Measurements from ENCODE around the gene CNN2. TPM values are rescaled to one million over a fixed set of nuclear protein-coding genes. Genes with fewer than 3 reads are reported as not detected.

CNN2 gene
- total RNA-seq, 1 experiment from 2014 or later: 524 TPM

DNA sequence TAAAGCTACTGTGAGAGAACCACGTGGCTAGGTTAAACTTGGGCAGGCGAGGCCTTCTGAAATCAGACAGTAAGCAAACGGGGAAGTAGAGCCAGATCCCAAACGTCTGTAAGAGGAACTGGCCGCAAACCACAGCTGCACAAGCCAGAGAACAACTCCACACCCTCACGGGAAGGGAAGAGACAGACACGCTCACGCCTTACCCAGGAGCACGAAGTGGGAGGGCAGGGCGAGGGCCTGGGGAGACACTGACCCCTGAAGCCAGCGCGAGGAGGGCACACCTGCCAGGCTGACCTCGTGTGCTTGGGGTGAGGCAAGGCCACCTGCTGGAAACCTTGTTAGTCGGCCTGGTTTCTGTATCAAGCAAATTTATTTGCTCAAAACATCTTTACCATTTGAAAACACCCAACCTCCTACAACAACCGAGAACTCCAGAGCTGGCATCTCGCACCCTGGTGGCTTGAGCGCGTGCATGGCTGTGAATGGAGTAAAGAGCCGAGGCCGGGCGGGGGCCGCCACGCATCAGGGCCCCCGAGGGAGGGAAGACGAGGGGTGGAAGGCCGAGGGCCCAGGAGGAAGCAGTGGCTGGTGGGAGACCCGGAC is 61.5 kb downstream of the CNN2 start:
- Histone ChIP-seq H4K20me1 (ENCODE audit: control insufficient read depth, insufficient read depth, insufficient read length) (no peaks in the 10 kb centered on the region), H2BK12ac (ENCODE audit: insufficient read length, low read depth, low read length) (no peak overlapping the region), H2AFZ (ENCODE audit: low read length) (no peak overlapping the region), H3K4me2 (ENCODE audit: insufficient read depth, insufficient read length, low read length) (no peak overlapping the region), H2BK120ac (ENCODE audit: low read depth, low read length, poor library complexity, severe bottlenecking) (no peak overlapping the region), H3K23me2 (ENCODE audit: insufficient read length, low read depth, low read length, poor library complexity, severe bottlenecking) (no peaks in the 10 kb centered on the region), H3K14ac (ENCODE audit: insufficient read depth, low read length) (no peak overlapping the region), H3K23ac (ENCODE audit: insufficient read length, low read depth, low read length) (no peak overlapping the region), H4K5ac (ENCODE audit: insufficient read length, low read depth, low read length) (no peak overlapping the region), H3K79me2 (ENCODE audit: insufficient read depth, low read length) (no peaks in the 10 kb centered on the region), H3K4me1 (ENCODE audit: insufficient read depth, low read length) (no peaks in the 10 kb centered on the region), H3K18ac (ENCODE audit: insufficient read length, low read depth, low read length) (no peak overlapping the region), H3K4ac (ENCODE audit: low read depth, low read length) (no peak overlapping the region), H3K27me3 (ENCODE audit: insufficient read depth, low read length) (no peaks in the 10 kb centered on the region), H3K79me1 (ENCODE audit: insufficient read depth, low read depth, low read length, poor library complexity, severe bottlenecking) (no peaks in the 10 kb centered on the region), H2BK5ac (ENCODE audit: insufficient read length, low read length) (peak overlapping the region; percentile 32), H2BK20ac (ENCODE audit: low read depth, low read length, poor library complexity, severe bottlenecking) (no peak overlapping the region), H3K9ac (ENCODE audit: extremely low read depth, insufficient read length, low read length) (no peak overlapping the region), H2BK15ac (ENCODE audit: low read depth, low read length) (no peak overlapping the region), H2AK5ac (ENCODE audit: insufficient read length, low read length) (no peak overlapping the region), H3K56ac (ENCODE audit: insufficient read length, low read depth, low read length) (no peak overlapping the region), H3T11ph (ENCODE audit: low read length) (no peak overlapping the region), H3K27ac (ENCODE audit: insufficient read length, low read depth, low read length) (no peak overlapping the region), H3K9me3 (ENCODE audit: control insufficient read depth, low read depth, low read length) (no peaks in the 10 kb centered on the region), H4K91ac (ENCODE audit: insufficient read length, low read depth, low read length) (no peak overlapping the region), H4K8ac (replicated peaks; ENCODE audit: insufficient read length, low read depth, low read length) (no peak overlapping the region)
- TF ChIP-seq, protein P1, sequence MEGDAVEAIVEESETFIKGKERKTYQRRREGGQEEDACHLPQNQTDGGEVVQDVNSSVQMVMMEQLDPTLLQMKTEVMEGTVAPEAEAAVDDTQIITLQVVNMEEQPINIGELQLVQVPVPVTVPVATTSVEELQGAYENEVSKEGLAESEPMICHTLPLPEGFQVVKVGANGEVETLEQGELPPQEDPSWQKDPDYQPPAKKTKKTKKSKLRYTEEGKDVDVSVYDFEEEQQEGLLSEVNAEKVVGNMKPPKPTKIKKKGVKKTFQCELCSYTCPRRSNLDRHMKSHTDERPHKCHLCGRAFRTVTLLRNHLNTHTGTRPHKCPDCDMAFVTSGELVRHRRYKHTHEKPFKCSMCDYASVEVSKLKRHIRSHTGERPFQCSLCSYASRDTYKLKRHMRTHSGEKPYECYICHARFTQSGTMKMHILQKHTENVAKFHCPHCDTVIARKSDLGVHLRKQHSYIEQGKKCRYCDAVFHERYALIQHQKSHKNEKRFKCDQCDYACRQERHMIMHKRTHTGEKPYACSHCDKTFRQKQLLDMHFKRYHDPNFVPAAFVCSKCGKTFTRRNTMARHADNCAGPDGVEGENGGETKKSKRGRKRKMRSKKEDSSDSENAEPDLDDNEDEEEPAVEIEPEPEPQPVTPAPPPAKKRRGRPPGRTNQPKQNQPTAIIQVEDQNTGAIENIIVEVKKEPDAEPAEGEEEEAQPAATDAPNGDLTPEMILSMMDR (conservative IDR thresholded peaks at IDR 0.05): no peak
- Mint-ChIP-seq H3K4me3 (no peak overlapping the region), H3K27ac (peak overlapping the region in 2 of 3 experiments; percentile 61 to 94; a peak in 4 of 7 replicates), H3K9me3 (no peaks in the 10 kb centered on the region), H3K4me1 (0 out of 4 replicates have a peak, but pooled peaks cover 0 to 2% of the 10 kb centered on the region in 2 experiments), H3K36me3 (ENCODE audit: insufficient read depth in 1 of 3, low read depth in 3 of 3) (peaks cover 16 to 53% (median 47%) of the 10 kb centered on the region in 3 experiments; a peak in 6 of 7 replicates), H3K27me3 (ENCODE audit: low read depth) (no peaks in the 10 kb centered on the region)
- no CpG with 5 or more reads among the region's 27 CpGs for WGBS (ENCODE audit: extremely low coverage, insufficient read length, low lambda C conversion rate)
- no peak for DNase-seq

Data from H9 (cell line).